IMR-90 (cell line): ENCODE measurements around the gene UBN1. TPM values are rescaled to one million over a fixed set of nuclear protein-coding genes. Genes with fewer than 3 reads are reported as not detected.

Source experiments
- ATAC-seq: fragments of 200-7000 bp; cut with Tn5 transposase; 2 replicates; pipeline ENCODE4 v1.9.1; 2020; ENCODE audit warnings: low read depth, mild to moderate bottlenecking, moderate library complexity
- BruUV-seq: library from RNA; stranded (reverse); fragments of 400-500 nt; replicated peaks from 2 replicates; lab custom pipeline; 2021; lab: Mats Ljungman, UMichigan
- CTCF ChIA-PET: fragments of 300-600 bp; formaldehyde crosslinking; extraction: SDS; loops from one replicate; lab custom pipeline; 2021; ENCODE audit warnings: antibody characterized with exemption; lab: Yijun Ruan, JAX
- POLR2A ChIA-PET: fragments of 300-600 bp; sonication (Branson Sonifier 250); formaldehyde crosslinking; loops from one replicate; lab custom pipeline; 2022; ENCODE audit warnings: antibody characterized with exemption; ENCODE audit not compliant: unreplicated experiment; lab: Charles Lee
- DNase-seq: peaks from one replicate; pipeline ENCODE4 v3.0.0; 2013
- H2AFZ ChIP-seq: replicated peaks from 2 replicates; pipeline ENCODE3; 2013; ENCODE audit warnings: low read length, mild to moderate bottlenecking; ENCODE audit not compliant: poor library complexity
- H2AK5ac ChIP-seq: 2 replicates; pipeline ENCODE4 v1.6.1; 2013; ENCODE audit warnings: low read depth, low read length, inconsistent platforms
- H2AK9ac ChIP-seq: replicated peaks from 2 replicates; pipeline ENCODE3; 2013; ENCODE audit warnings: mild to moderate bottlenecking, low read depth, low read length, moderate library complexity; ENCODE audit not compliant: poor library complexity
- H2BK120ac ChIP-seq: 2 replicates; pipeline ENCODE4 v1.6.1; 2013; ENCODE audit warnings: low read depth, low read length, inconsistent platforms
- H2BK15ac ChIP-seq: 3 replicates; pipeline ENCODE4 v1.6.1; 2013; ENCODE audit warnings: low read depth, low read length, inconsistent platforms
- H2BK20ac ChIP-seq: 2 replicates; pipeline ENCODE4 v1.6.1; 2013; ENCODE audit warnings: low read depth, mild to moderate bottlenecking, inconsistent platforms, low read length, moderate library complexity
- H2BK5ac ChIP-seq: 2 replicates; pipeline ENCODE4 v1.6.1; 2013; ENCODE audit warnings: mild to moderate bottlenecking, low read depth, low read length, inconsistent platforms; ENCODE audit not compliant: poor library complexity, severe bottlenecking
- H3K14ac ChIP-seq: replicated peaks from 2 replicates; pipeline ENCODE4 v1.6.1; 2013; ENCODE audit warnings: low read depth, low read length, inconsistent platforms
- H3K18ac ChIP-seq: 2 replicates; pipeline ENCODE4 v1.6.1; 2013; ENCODE audit warnings: low read depth, low read length, control low read depth
- H3K23ac ChIP-seq: 2 replicates; pipeline ENCODE4 v1.6.1; 2013; ENCODE audit warnings: low read depth, low read length, inconsistent platforms
- H3K27ac ChIP-seq: 2 replicates; pipeline ENCODE4 v1.5.1; 2013; ENCODE audit warnings: mild to moderate bottlenecking, control low read depth, low read length; ENCODE audit not compliant: insufficient read depth
- H3K27me3 ChIP-seq: 2 replicates; pipeline ENCODE4 v1.6.1; 2013; ENCODE audit warnings: low read length; ENCODE audit not compliant: control insufficient read depth, insufficient read depth
- H3K36me3 ChIP-seq: 2 replicates; pipeline ENCODE4 v1.6.1; 2013; ENCODE audit warnings: low read length, mixed read lengths; ENCODE audit not compliant: control insufficient read depth, insufficient read depth
- H3K4ac ChIP-seq: 2 replicates; pipeline ENCODE4 v1.6.1; 2013; ENCODE audit warnings: low read depth, low read length, inconsistent platforms
- H3K4me1 ChIP-seq: 2 replicates; pipeline ENCODE4 v1.6.1; 2013; ENCODE audit warnings: low read length, mixed read lengths; ENCODE audit not compliant: control insufficient read depth, insufficient read depth
- H3K4me2 ChIP-seq: 2 replicates; pipeline ENCODE4 v1.6.1; 2013; ENCODE audit warnings: low read depth, mild to moderate bottlenecking, control low read depth, low read length, moderate library complexity
- H3K4me3 ChIP-seq: 2 replicates; pipeline ENCODE4 v1.5.1; 2013; ENCODE audit warnings: low read depth, mild to moderate bottlenecking, control low read depth, low read length, moderate library complexity; ENCODE audit not compliant: insufficient read depth
- H3K56ac ChIP-seq: 2 replicates; pipeline ENCODE4 v1.6.1; 2013; ENCODE audit warnings: low read length, inconsistent platforms; ENCODE audit not compliant: insufficient read depth; ENCODE audit errors: extremely low read depth
- H3K79me1 ChIP-seq, 2 experiments: 2 replicates each; pipeline ENCODE4 v1.6.1; 2013; ENCODE audit warnings: low read length in 2 of 2, inconsistent platforms in 1 of 2, low read depth in 1 of 2
- H3K9ac ChIP-seq: 2 replicates; pipeline ENCODE4 v1.6.1; 2013; ENCODE audit warnings: low read depth, low read length, control low read depth
- H3K9me1 ChIP-seq: 2 replicates; pipeline ENCODE4 v1.6.1; 2013; ENCODE audit warnings: low read length, inconsistent platforms; ENCODE audit not compliant: insufficient read depth
- H3K9me3 ChIP-seq: 2 replicates; pipeline ENCODE4 v1.6.1; 2013; ENCODE audit warnings: low read length; ENCODE audit not compliant: control insufficient read depth, insufficient read depth
- H4K20me1 ChIP-seq: 2 replicates; pipeline ENCODE4 v1.6.1; 2013; ENCODE audit warnings: low read length, inconsistent platforms; ENCODE audit not compliant: insufficient read depth
- H4K5ac ChIP-seq: 2 replicates; pipeline ENCODE4 v1.6.1; 2013; ENCODE audit warnings: mild to moderate bottlenecking, low read depth, low read length, control low read depth
- H4K8ac ChIP-seq, 2 experiments: 2 replicates each; pipeline ENCODE4 v1.6.1; 2013; ENCODE audit warnings: low read depth in 2 of 2, low read length in 2 of 2, control low read depth in 1 of 2, inconsistent platforms in 1 of 2
- H4K91ac ChIP-seq: 2 replicates; pipeline ENCODE4 v1.6.1; 2013; ENCODE audit warnings: low read depth, low read length, inconsistent platforms; ENCODE audit not compliant: insufficient read depth
- CHD1 ChIP-seq: IDR thresholded peaks from 2 replicates; pipeline ENCODE4 v1.6.1; 2012; ENCODE audit warnings: low read depth, low read length, improper control_type of control experiment
- CTCF ChIP-seq: conservative IDR thresholded peaks from 2 replicates; pipeline ENCODE4 v1.5.1; 2012; ENCODE audit warnings: mild to moderate bottlenecking, low read depth, low read length, improper control_type of control experiment
- ELK1 ChIP-seq: fragments of 150-350 bp; IDR thresholded peaks from 2 replicates; pipeline ENCODE4 v1.6.1; 2016; ENCODE audit warnings: low read depth, mild to moderate bottlenecking, low read length, moderate library complexity, borderline replicate concordance
- MAZ ChIP-seq: IDR thresholded peaks from 2 replicates; pipeline ENCODE4 v1.6.1; 2012; ENCODE audit warnings: low read depth, mild to moderate bottlenecking, low read length, improper control_type of control experiment, moderate library complexity, borderline replicate concordance
- USF2 ChIP-seq: fragments of 150-350 bp; IDR thresholded peaks from 2 replicates; pipeline ENCODE4 v1.6.1; 2017; ENCODE audit warnings: mild to moderate bottlenecking, antibody characterized with exemption, low read length, low read depth
- WGBS, 2 experiments: methylation state at CpG; one replicate each; pipeline versions ENCODE4 v1.1.5 to v1.1.7; 2013; ENCODE audit warnings: missing lambda C conversion rate in 2 of 2; ENCODE audit not compliant: insufficient read length in 1 of 2; ENCODE audit errors: extremely low coverage in 2 of 2; 5-methylcytosine and 5-hydroxymethylcytosine counted together
- dilution Hi-C: fragments of 300-500 bp; cut with HindIII; formaldehyde crosslinking; loops from one replicate; pipeline ENCODE4 v1.14.3; 2018; ENCODE audit warnings: low sequenced_read_pairs; ENCODE audit not compliant: unreplicated experiment
- in situ Hi-C: fragments of 300-500 bp; cut with MboI; formaldehyde crosslinking; loops from 3 replicates; pipeline ENCODE4 v1.14.3; 2019; ENCODE audit warnings: low sequenced_read_pairs, inconsistent platforms, mixed read lengths
- intact Hi-C: fragments of 100-400 bp; cut with micrococcal nuclease; formaldehyde crosslinking; loops from 2 replicates; pipeline ENCODE4 v1.10.0; 2022
- polyA plus RNA-seq, 3 experiments: library from polyadenylated mRNA; depleted of rRNA; stranded (reverse); fragments of >200 nt; gene quantifications; 2 replicates each; pipeline ENCODE4 v1.2.3, GENCODE V29; 2012; ENCODE audit warnings: low replicate concordance in 1 of 3
- total RNA-seq: library from RNA; depleted of rRNA; stranded (reverse); fragments of >200 nt; gene quantifications from 2 replicates; pipeline ENCODE4 v1.2.3, GENCODE V29; 2012

UBN1 gene
- total and polyA plus RNA-seq, 2 of the 4 experiments (the other 2 are of a cell fraction), result 5.7 to 16.3 TPM

- H3K4me1 ChIP-seq, result peaks cover 5% of the 10 kb centered on the region; the same call in 1 of the 2 replicates
- no peak overlapping the region for H3K56ac ChIP-seq
- no peak overlapping the region for H2BK5ac ChIP-seq
- peak overlapping the region; percentile 57 for H3K9ac ChIP-seq
- H2AFZ ChIP-seq, result peak overlapping the region; percentile 97
- H3K4ac ChIP-seq, result no peak overlapping the region; the same call in 1 of the 2 replicates
- H2BK15ac ChIP-seq, result no peak overlapping the region
- H3K23ac ChIP-seq, result peak overlapping the region; percentile 69
- no peak overlapping the region for H2BK20ac ChIP-seq
- H4K91ac ChIP-seq, result no peak overlapping the region
- H2BK120ac ChIP-seq, result no peak overlapping the region
- CTCF ChIA-PET, result no interaction called here
- peak overlapping the region; percentile 91 for H2AK9ac ChIP-seq
- H3K14ac ChIP-seq, result 0 out of 2 replicates have a peak overlapping the region, but pooled peaks have one; percentile 50
- peaks cover 21% of the 10 kb centered on the region for H3K36me3 ChIP-seq
- peak overlapping the region; percentile 94 for H3K4me3 ChIP-seq
- intact Hi-C loops (loop anchor here (5.0 kb wide), 1 partner anchor 34 kb away; the partner anchor contains the start of gene ZNF500), dilution Hi-C loops (no loop called here), in situ Hi-C loops (no loop called here)
- H4K20me1 ChIP-seq, result no peaks in the 10 kb centered on the region; the same call in 1 of the 2 replicates
- ATAC-seq, result no peak
- H3K9me3 ChIP-seq, result no peaks in the 10 kb centered on the region
- H3K27me3 ChIP-seq, result no peaks in the 10 kb centered on the region
- peaks cover 0 to 7% of the 10 kb centered on the region in 2 experiments; a peak in 1 of 4 replicates for H3K79me1 ChIP-seq
- no peak overlapping the region for H3K18ac ChIP-seq
- 0 out of 2 replicates have a peak overlapping the region, but pooled peaks have one; percentile 15 for H2AK5ac ChIP-seq
- no peak overlapping the region for H3K27ac ChIP-seq
- TF ChIP-seq MAZ (no peak), CHD1 (no peak), USF2 (no peak), ELK1 (no peak), CTCF (no peak)
- H4K8ac ChIP-seq, result peak overlapping the region; percentile 36 to 79; a peak in 3 of 4 replicates
- H3K4me2 ChIP-seq, result peak overlapping the region; percentile 75
- H4K5ac ChIP-seq, result no peak overlapping the region
- WGBS, 2 experiments, result 87% methylated on average over 3 of the region's 29 CpGs; no CpG with 5 or more reads in 1 of the 2 experiments
- BruUV-seq, result no TSS peak
- no peaks in the 10 kb centered on the region for H3K9me1 ChIP-seq
- no peak for DNase-seq
- POLR2A ChIA-PET, result no interaction called here
Measured at GRCh38 chr16:4801051-4801961, 46.0 kb upstream of the UBN1 start.
